HEK293T (cell line): Measurements from ENCODE around the gene ERG28.

Experiments used
- CTCF ChIA-PET: fragments of 350-600 bp; formaldehyde crosslinking; extraction: SDS; loops from one replicate; lab custom pipeline; 2021; ENCODE audit warnings: antibody characterized with exemption, inconsistent platforms; lab: Yijun Ruan, JAX
- POLR2A ChIA-PET: fragments of 350-600 bp; formaldehyde crosslinking; extraction: SDS; loops from one replicate; lab custom pipeline; 2020; ENCODE audit warnings: antibody characterized with exemption, inconsistent platforms; lab: Yijun Ruan, JAX
- DNase-seq: peaks from one replicate; pipeline ENCODE4 v3.0.0; 2012; ENCODE audit warnings: mixed read lengths; ENCODE audit errors: extremely low spot score
- ARNT ChIP-seq: fragments of 450-650 bp; IDR thresholded peaks from 2 replicates; pipeline ENCODE4 v1.6.1; 2017; ENCODE audit warnings: mild to moderate bottlenecking
- BHLHE40 ChIP-seq: fragments of 450-650 bp; IDR thresholded peaks from 2 replicates; pipeline ENCODE4 v1.6.1; 2016; ENCODE audit warnings: mild to moderate bottlenecking, moderate library complexity, borderline replicate concordance
- CTBP1 ChIP-seq: fragments of 450-650 bp; IDR thresholded peaks from 2 replicates; pipeline ENCODE4 v1.6.1; 2016; ENCODE audit warnings: borderline replicate concordance
- ELF4 ChIP-seq: fragments of 450-650 bp; IDR thresholded peaks from 2 replicates; pipeline ENCODE4 v1.6.1; 2017; ENCODE audit warnings: antibody characterized with exemption
- FOXA1 ChIP-seq: fragments of 450-650 bp; IDR thresholded peaks from 2 replicates; pipeline ENCODE4 v1.6.1; 2016; ENCODE audit warnings: mild to moderate bottlenecking
- FOXK2 ChIP-seq: fragments of 450-650 bp; IDR thresholded peaks from 2 replicates; pipeline ENCODE4 v1.6.1; 2016; ENCODE audit warnings: mild to moderate bottlenecking
- FOXM1 ChIP-seq: fragments of 450-650 bp; IDR thresholded peaks from 2 replicates; pipeline ENCODE4 v1.6.1; 2017; ENCODE audit warnings: mild to moderate bottlenecking, borderline replicate concordance
- HDGF ChIP-seq: fragments of 450-650 bp; IDR thresholded peaks from 2 replicates; pipeline ENCODE4 v1.6.1; 2017; ENCODE audit warnings: antibody characterized with exemption, borderline replicate concordance
- L3MBTL2 ChIP-seq: fragments of 450-650 bp; conservative IDR thresholded peaks from 2 replicates; pipeline ENCODE4 v1.6.1; 2016; ENCODE audit warnings: mild to moderate bottlenecking
- LEF1 ChIP-seq: fragments of 450-650 bp; IDR thresholded peaks from 2 replicates; pipeline ENCODE4 v1.6.1; 2017; ENCODE audit warnings: mild to moderate bottlenecking, borderline replicate concordance
- NFRKB ChIP-seq: fragments of 450-650 bp; IDR thresholded peaks from 2 replicates; pipeline ENCODE4 v1.6.1; 2016; ENCODE audit warnings: mild to moderate bottlenecking, moderate library complexity
- SP1 ChIP-seq: fragments of 450-650 bp; IDR thresholded peaks from 2 replicates; pipeline ENCODE4 v1.6.1; 2017
- SUZ12 ChIP-seq: fragments of 450-650 bp; IDR thresholded peaks from 2 replicates; pipeline ENCODE4 v1.6.1; 2016; ENCODE audit warnings: mild to moderate bottlenecking
- TARDBP ChIP-seq: fragments of 450-650 bp; IDR thresholded peaks from 2 replicates; pipeline ENCODE4 v1.6.1; 2016
- ZNF384 ChIP-seq: fragments of 450-650 bp; IDR thresholded peaks from 2 replicates; pipeline ENCODE4 v1.6.1; 2016
- TF ChIP-seq, protein P1 (sequence below): fragments of 450-650 bp; IDR thresholded peaks from 2 replicates; pipeline ENCODE4 v1.6.1; 2016

ERG28 gene

GRCh38 chr14:75627406-75627805 is 33.3 kb downstream of the ERG28 start:
- DNase-seq = no peak
- ChIA-PET POLR2A (no interaction called here), CTCF (interaction anchor here (0.6 to 1.3 kb wide), 2 partner anchors 49 to 766 kb away, joined by 3 read pairs; partner anchors contain the start of gene FLVCR2)
- TF ChIP-seq LEF1 (no peak), SP1 (no peak), FOXM1 (no peak), SUZ12 (no peak), TARDBP (no peak), HDGF (no peak), ARNT (no peak), CTBP1 (no peak), BHLHE40 (no peak)
- TF ChIP-seq, protein P1, sequence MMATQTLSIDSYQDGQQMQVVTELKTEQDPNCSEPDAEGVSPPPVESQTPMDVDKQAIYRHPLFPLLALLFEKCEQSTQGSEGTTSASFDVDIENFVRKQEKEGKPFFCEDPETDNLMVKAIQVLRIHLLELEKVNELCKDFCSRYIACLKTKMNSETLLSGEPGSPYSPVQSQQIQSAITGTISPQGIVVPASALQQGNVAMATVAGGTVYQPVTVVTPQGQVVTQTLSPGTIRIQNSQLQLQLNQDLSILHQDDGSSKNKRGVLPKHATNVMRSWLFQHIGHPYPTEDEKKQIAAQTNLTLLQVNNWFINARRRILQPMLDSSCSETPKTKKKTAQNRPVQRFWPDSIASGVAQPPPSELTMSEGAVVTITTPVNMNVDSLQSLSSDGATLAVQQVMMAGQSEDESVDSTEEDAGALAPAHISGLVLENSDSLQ = no peak

DNA sequence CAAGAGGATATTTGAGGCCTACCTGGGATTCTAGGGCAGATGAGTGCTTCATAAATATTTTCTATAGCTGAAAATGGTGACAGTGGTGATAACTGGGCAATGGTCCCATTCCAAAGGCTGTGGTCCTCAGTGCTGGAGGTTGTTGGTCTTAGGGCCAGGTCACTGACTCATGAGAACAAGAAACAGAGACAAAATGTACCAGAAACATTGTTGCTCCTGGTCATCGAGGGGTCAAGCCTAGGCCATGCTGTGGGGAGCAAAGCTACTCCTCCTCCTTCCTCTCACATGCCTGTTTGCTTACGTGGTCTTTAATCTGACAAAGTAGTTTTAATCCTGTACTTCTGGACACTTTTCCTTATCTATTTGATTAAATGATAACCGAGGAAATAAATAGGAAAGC is 33.8 kb downstream of the ERG28 start:
- CTCF ChIA-PET = interaction anchor here (1.3 kb wide), 1 partner anchor 49 kb away, joined by 3 read pairs; the partner anchor contains the start of gene FLVCR2

GRCh38 chr14:75626396-75626795 is 34.3 kb downstream of the ERG28 start:
- POLR2A ChIA-PET = no interaction called here
- CTCF ChIA-PET = interaction anchor here (1.3 kb wide), 1 partner anchor 48 kb away, joined by 3 read pairs; the partner anchor contains the start of gene FLVCR2
- DNase-seq = no peak
- TF ChIP-seq NFRKB (no peak), ZNF384 (no peak), ELF4 (no peak), TARDBP (no peak), BHLHE40 (no peak), HDGF (no peak), CTBP1 (no peak), SP1 (no peak), FOXM1 (no peak), LEF1 (no peak), ARNT (no peak), SUZ12 (no peak)
- TF ChIP-seq, protein P1 = no peak

More for the DNA sequence above, 33.8 kb downstream of the ERG28 start:
- TF ChIP-seq ZNF384 (no peak), HDGF (no peak), ARNT (no peak), TARDBP (no peak), NFRKB (no peak), BHLHE40 (no peak), FOXM1 (no peak), ELF4 (no peak), L3MBTL2 (no peak), FOXA1 (no peak), SP1 (no peak), LEF1 (no peak), FOXK2 (no peak), CTBP1 (no peak), SUZ12 (no peak)
- TF ChIP-seq, protein P1 = no peak
- POLR2A ChIA-PET = no interaction called here
- DNase-seq = no peak

DNA sequence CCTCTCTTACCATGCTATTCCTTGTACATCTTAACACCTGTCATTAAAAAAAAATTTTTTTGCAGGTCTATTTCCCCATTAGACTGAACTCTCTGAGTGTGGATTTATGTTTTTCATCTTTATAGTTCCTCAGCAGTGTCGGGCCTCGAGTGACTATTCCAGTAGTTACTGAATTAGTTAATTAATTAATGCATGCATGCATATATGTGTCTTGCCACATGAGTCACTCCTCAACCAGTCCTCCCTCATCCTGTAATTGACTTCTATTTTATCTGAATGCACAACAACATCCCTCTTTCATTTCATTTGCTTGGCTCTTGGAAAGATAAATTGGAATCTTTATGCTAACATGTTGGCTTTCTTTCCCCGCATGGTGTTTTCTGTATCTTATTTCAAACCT is 35.6 kb downstream of the ERG28 start:
- DNase-seq = no peak
- no peak for TF ChIP-seq ZNF384
- no peak for TF ChIP-seq FOXA1
- TF ChIP-seq FOXK2 = no peak
- TF ChIP-seq LEF1 = no peak
- TF ChIP-seq SP1 = no peak
- TF ChIP-seq FOXM1 = no peak
- TF ChIP-seq, protein P1 = no peak
- TF ChIP-seq HDGF = no peak
- TF ChIP-seq TARDBP = no peak
- no peak for TF ChIP-seq BHLHE40
- TF ChIP-seq L3MBTL2 = no peak
- no peak for TF ChIP-seq ELF4
- no peak for TF ChIP-seq CTBP1
- no peak for TF ChIP-seq ARNT
- no peak for TF ChIP-seq SUZ12
- POLR2A ChIA-PET = no interaction called here
- CTCF ChIA-PET = no interaction called here

- no peak for DNase-seq
- ChIA-PET POLR2A (no interaction called here), CTCF (interaction anchor here (0.6 kb wide), 1 partner anchor 1960 kb away, joined by 3 read pairs; no protein-coding TSS in a partner anchor)
- TF ChIP-seq TARDBP (no peak), FOXK2 (no peak), ELF4 (no peak), SUZ12 (no peak), ZNF384 (no peak), FOXM1 (no peak), HDGF (no peak), LEF1 (no peak), SP1 (no peak), ARNT (no peak), CTBP1 (no peak)
- TF ChIP-seq, protein P1 = no peak
Measured at GRCh38 chr14:75619548-75619947, 41.1 kb downstream of the ERG28 start.
